CD4-positive, alpha-beta memory T cell (primary cell): ENCODE results near the gene SLC25A42. TPM values are rescaled to one million over a fixed set of nuclear protein-coding genes. Genes with fewer than 3 reads are reported as not detected.

ENCODE experiments used
- CTCF ChIA-PET: fragments of 350-600 bp; sonication (Branson Sonifier 250); formaldehyde crosslinking; loops from one replicate; lab custom pipeline; 2021; ENCODE audit warnings: inconsistent platforms; ENCODE audit not compliant: partially characterized antibody; lab: Charles Lee
- POLR2A ChIA-PET: fragments of 350-600 bp; sonication (Branson Sonifier 250); formaldehyde crosslinking; loops from one replicate; lab custom pipeline; 2021; ENCODE audit not compliant: partially characterized antibody; lab: Charles Lee
- DNase-seq, 5 donors: peaks; one replicate each; pipeline versions ENCODE4 v3.0.0 to v3.0.0-alpha.2; 2020 to 2022; ENCODE audit warnings: mixed read lengths in 1 of 5
- H3K27ac ChIP-seq: one replicate; pipeline ENCODE4 v1.7.0; 2013; ENCODE audit warnings: low read depth, low read length
- H3K27me3 ChIP-seq: 2 replicates; pipeline ENCODE4 v1.7.0; 2013; ENCODE audit warnings: mild to moderate bottlenecking, low read length, moderate library complexity; ENCODE audit not compliant: insufficient read depth
- H3K36me3 ChIP-seq: 2 replicates; pipeline ENCODE4 v1.7.0; 2013; ENCODE audit warnings: mild to moderate bottlenecking, low read length, moderate library complexity; ENCODE audit not compliant: insufficient read depth
- H3K4me1 ChIP-seq: 2 replicates; pipeline ENCODE4 v1.7.0; 2013; ENCODE audit warnings: mild to moderate bottlenecking, low read length, moderate library complexity; ENCODE audit not compliant: insufficient read depth
- H3K4me3 ChIP-seq, 2 donors: one replicate each; pipeline ENCODE4 v1.7.0; 2013; ENCODE audit warnings: low read length in 2 of 2, mild to moderate bottlenecking in 1 of 2
- H3K9me3 ChIP-seq, 2 donors: one replicate each; pipeline ENCODE4 v1.7.0; 2013; ENCODE audit warnings: low read length in 2 of 2, control low read depth in 1 of 2; ENCODE audit not compliant: control insufficient read depth in 1 of 2
- H3K27ac Mint-ChIP-seq, 7 donors: one replicate each; pipeline ENCODE4 v1.8.0; 2020 to 2021; ENCODE audit warnings: mixed read lengths in 7 of 7, mild to moderate bottlenecking in 6 of 7, inconsistent platforms in 3 of 7, moderate library complexity in 3 of 7
- H3K27me3 Mint-ChIP-seq, 2 donors: one replicate each; pipeline ENCODE4 v1.8.0; 2020 to 2021; ENCODE audit warnings: mixed read lengths in 2 of 2
- H3K36me3 Mint-ChIP-seq, 2 donors: one replicate each; pipeline ENCODE4 v1.8.0; 2020 to 2021; ENCODE audit warnings: mixed read lengths in 2 of 2, inconsistent platforms in 1 of 2, mild to moderate bottlenecking in 1 of 2
- H3K4me1 Mint-ChIP-seq, 4 donors: one replicate each; pipeline ENCODE4 v1.8.0; 2020 to 2021; ENCODE audit warnings: mixed read lengths in 4 of 4, mild to moderate bottlenecking in 1 of 4
- H3K4me3 Mint-ChIP-seq, 8 donors: one replicate each; pipeline ENCODE4 v1.8.0; 2020 to 2021; ENCODE audit warnings: mixed read lengths in 8 of 8, mild to moderate bottlenecking in 7 of 8, moderate library complexity in 6 of 8, inconsistent platforms in 3 of 8
- H3K9me3 Mint-ChIP-seq, 8 donors: one replicate each; pipeline ENCODE4 v1.8.0; 2020 to 2021; ENCODE audit warnings: mixed read lengths in 8 of 8, mild to moderate bottlenecking in 5 of 8, inconsistent platforms in 3 of 8, moderate library complexity in 1 of 8
- intact Hi-C: fragments of 100-400 bp; cut with micrococcal nuclease; formaldehyde crosslinking; loops from one replicate; pipeline ENCODE4 v1.15.1; 2023
- polyA plus RNA-seq, 2 donors: library from polyadenylated mRNA; unstranded; fragments of 300-500 nt; fragmentation: Illumina TruSeq; gene quantifications; one replicate each; pipeline ENCODE4 v1.2.3, GENCODE V29; 2021
- total RNA-seq, 2 experiments: library from RNA; stranded (reverse); gene quantifications; one replicate each; pipeline ENCODE4 v1.2.3, GENCODE V29; 2021

The SLC25A42 gene
- total and polyA plus RNA-seq, 4 experiments from 2014 or later, result 11.3 to 31.6 (median 21.0) TPM

DNA sequence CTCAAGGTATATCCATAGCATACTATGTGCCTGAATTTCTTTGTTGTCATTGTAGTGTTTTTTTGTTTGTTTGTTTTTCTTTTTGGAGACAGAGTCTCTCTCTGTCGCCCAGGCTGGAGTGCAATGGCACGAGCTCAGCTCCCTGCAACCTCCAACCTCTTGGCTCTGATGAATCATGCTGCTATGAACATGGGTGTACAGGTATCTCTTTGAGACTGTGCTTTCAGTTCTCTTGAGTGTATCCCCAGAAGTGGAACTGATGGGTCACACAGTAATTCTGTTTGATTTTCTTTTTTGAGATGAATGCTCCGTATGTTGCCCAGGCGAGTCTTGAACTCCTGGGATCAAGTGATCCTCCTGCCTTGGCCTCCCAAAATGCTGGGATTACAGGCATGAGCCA, 13.7 kb upstream of the SLC25A42 start:
- ChIA-PET POLR2A (no interaction called here), CTCF (interaction anchor here (5.6 to 7.3 kb wide), 2 partner anchors 66 to 91 kb away, joined by 34 to 60 read pairs; no protein-coding TSS in a partner anchor)
- Mint-ChIP-seq H3K4me1 (peaks cover 0 to 2% (median 0%) of the 10 kb centered on the region in 4 donors), H3K27ac (no peak overlapping the region), H3K27me3 (no peaks in the 10 kb centered on the region), H3K36me3 (peaks cover 12 to 31% of the 10 kb centered on the region in 2 donors), H3K4me3 (no peak overlapping the region), H3K9me3 (no peaks in the 10 kb centered on the region)
- H3K27me3 ChIP-seq, result no peaks in the 10 kb centered on the region
- no peaks in the 10 kb centered on the region for H3K4me1 ChIP-seq
- intact Hi-C loops, result no loop called here
- H3K27ac ChIP-seq, result no peak overlapping the region
- no peak overlapping the region for H3K4me3 ChIP-seq
- no peak for DNase-seq
- H3K9me3 ChIP-seq, result no peaks in the 10 kb centered on the region
- H3K36me3 ChIP-seq, result peaks cover 25% of the 10 kb centered on the region

DNA sequence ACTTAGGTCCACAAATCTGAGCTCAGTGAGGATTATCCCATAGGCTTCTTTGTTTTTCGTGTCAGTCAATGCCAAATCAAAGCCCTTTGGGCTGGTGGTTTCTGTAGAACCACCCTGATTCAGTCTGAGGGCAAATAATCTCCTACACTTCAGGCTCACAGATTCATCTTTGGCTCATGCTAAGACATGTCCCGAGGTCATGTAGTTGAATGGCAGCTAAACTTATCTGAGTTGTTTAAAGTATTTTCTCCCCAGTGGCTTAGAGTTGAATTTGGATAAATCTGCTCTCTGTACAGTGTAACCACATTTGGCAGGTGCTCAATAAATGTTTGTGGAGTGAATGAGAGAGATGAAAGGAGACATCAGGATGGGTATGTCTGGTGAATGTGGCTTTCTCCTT, 13.1 kb upstream of the SLC25A42 start:
- no peaks in the 10 kb centered on the region for H3K4me1 ChIP-seq
- Mint-ChIP-seq H3K27ac (peak overlapping the region in 1 of 7 donors; percentile 16), H3K9me3 (no peaks in the 10 kb centered on the region), H3K4me1 (peaks cover 0 to 2% (median 0%) of the 10 kb centered on the region in 4 donors), H3K27me3 (no peaks in the 10 kb centered on the region), H3K36me3 (peaks cover 9 to 30% of the 10 kb centered on the region in 2 donors), H3K4me3 (no peak overlapping the region)
- H3K9me3 ChIP-seq, result no peaks in the 10 kb centered on the region
- ChIA-PET POLR2A (interaction anchor here (0.6 kb wide), 1 partner anchor 50 kb away, joined by 3 read pairs; no protein-coding TSS in a partner anchor), CTCF (interaction anchor here (0.9 to 7.3 kb wide), 3 partner anchors 65 to 95 kb away, joined by 3 to 60 read pairs (median 34); no protein-coding TSS in a partner anchor)
- H3K27ac ChIP-seq, result no peak overlapping the region
- no peak for DNase-seq
- H3K4me3 ChIP-seq, result no peak overlapping the region
- intact Hi-C loops, result no loop called here
- H3K27me3 ChIP-seq, result no peaks in the 10 kb centered on the region
- peaks cover 29% of the 10 kb centered on the region for H3K36me3 ChIP-seq

DNA sequence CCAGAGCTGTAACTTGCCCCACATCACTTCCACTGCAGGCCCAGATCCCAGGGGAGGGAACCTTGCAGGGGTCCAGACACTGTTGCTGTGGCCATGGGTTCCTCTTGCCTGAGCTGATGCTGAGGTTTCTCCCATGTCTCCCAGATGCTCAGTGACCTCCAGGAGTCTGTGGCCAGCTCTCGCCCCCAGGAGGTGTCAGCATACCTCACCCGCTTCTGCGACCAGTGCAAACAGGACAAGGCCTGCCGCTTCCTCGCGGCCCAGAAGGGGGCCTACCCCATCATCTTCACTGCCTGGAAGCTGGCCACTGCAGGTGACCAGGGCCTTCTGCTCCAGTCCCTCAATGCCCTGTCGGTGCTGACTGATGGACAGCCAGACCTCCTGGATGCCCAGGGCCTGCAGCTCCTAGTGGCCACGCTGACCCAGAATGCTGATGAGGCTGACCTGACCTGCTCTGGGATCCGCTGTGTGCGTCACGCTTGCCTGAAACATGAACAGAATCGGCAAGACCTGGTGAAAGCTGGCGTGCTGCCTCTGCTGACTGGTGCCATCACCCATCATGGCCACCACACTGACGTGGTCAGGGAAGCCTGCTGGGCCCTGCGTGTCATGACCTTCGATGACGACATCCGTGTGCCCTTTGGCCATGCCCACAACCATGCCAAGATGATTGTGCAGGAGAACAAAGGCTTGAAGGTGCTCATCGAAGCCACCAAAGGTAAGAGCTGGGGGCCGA, 12.1 kb upstream of the SLC25A42 start:
- CTCF ChIA-PET, result interaction anchor here (0.9 to 7.3 kb wide), 6 partner anchors 10 to 123 kb away, joined by 3 to 60 read pairs (median 8); no protein-coding TSS in a partner anchor
- Histone ChIP-seq H3K9me3 (no peaks in the 10 kb centered on the region), H3K27ac (no peak overlapping the region), H3K4me1 (no peaks in the 10 kb centered on the region), H3K27me3 (no peaks in the 10 kb centered on the region), H3K36me3 (peaks cover 29% of the 10 kb centered on the region), H3K4me3 (no peak overlapping the region)
- POLR2A ChIA-PET, result interaction anchor here (0.6 kb wide), 1 partner anchor 51 kb away, joined by 3 read pairs; no protein-coding TSS in a partner anchor
- peaks cover 0 to 2% (median 0%) of the 10 kb centered on the region in 4 donors for H3K4me1 Mint-ChIP-seq
- H3K36me3 Mint-ChIP-seq, result peaks cover 12 to 28% of the 10 kb centered on the region in 2 donors
- no peak overlapping the region for H3K27ac Mint-ChIP-seq
- no peaks in the 10 kb centered on the region for H3K9me3 Mint-ChIP-seq
- no peak overlapping the region for H3K4me3 Mint-ChIP-seq
- H3K27me3 Mint-ChIP-seq, result no peaks in the 10 kb centered on the region
- intact Hi-C loops, result no loop called here
- no peak for DNase-seq

DNA sequence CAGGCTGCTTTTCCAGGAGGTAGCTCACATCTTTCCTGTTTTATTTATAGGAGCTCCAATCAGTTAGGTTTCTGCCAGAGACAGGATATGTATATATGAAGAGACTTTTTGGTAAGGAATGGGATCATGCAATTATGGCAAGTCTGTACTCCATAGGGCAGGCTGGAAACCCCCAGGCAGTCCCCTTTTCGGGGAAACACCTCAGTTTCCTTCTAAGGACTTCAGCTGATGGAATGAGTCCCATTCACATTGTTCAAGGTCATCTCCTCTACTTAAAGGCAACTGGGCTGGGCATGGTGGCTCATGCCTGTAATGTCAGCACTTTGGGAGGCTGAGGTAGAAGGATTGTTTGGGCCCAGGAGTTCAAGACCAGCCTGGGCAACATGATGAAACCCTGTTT, 10.9 kb upstream of the SLC25A42 start:
- POLR2A ChIA-PET, result no interaction called here
- CTCF ChIA-PET, result interaction anchor here (1.3 to 7.3 kb wide), 9 partner anchors 12 to 122 kb away, joined by 3 to 60 read pairs (median 6); partner anchors contain the start of gene MEF2B
- H3K27ac Mint-ChIP-seq, result peak overlapping the region in 1 of 7 donors; percentile 24
- Histone ChIP-seq H3K36me3 (peaks cover 29% of the 10 kb centered on the region), H3K4me1 (no peaks in the 10 kb centered on the region), H3K27ac (no peak overlapping the region), H3K9me3 (no peaks in the 10 kb centered on the region), H3K27me3 (no peaks in the 10 kb centered on the region), H3K4me3 (no peak overlapping the region)
- no peaks in the 10 kb centered on the region for H3K9me3 Mint-ChIP-seq
- H3K4me3 Mint-ChIP-seq, result no peak overlapping the region
- peaks cover 7 to 25% of the 10 kb centered on the region in 2 donors for H3K36me3 Mint-ChIP-seq
- no peak for DNase-seq
- intact Hi-C loops, result loop anchor here (1.0 kb wide), 2 partner anchors 57 to 86 kb away; no protein-coding TSS in a partner anchor
- H3K4me1 Mint-ChIP-seq, result no peaks in the 10 kb centered on the region
- no peaks in the 10 kb centered on the region for H3K27me3 Mint-ChIP-seq

DNA sequence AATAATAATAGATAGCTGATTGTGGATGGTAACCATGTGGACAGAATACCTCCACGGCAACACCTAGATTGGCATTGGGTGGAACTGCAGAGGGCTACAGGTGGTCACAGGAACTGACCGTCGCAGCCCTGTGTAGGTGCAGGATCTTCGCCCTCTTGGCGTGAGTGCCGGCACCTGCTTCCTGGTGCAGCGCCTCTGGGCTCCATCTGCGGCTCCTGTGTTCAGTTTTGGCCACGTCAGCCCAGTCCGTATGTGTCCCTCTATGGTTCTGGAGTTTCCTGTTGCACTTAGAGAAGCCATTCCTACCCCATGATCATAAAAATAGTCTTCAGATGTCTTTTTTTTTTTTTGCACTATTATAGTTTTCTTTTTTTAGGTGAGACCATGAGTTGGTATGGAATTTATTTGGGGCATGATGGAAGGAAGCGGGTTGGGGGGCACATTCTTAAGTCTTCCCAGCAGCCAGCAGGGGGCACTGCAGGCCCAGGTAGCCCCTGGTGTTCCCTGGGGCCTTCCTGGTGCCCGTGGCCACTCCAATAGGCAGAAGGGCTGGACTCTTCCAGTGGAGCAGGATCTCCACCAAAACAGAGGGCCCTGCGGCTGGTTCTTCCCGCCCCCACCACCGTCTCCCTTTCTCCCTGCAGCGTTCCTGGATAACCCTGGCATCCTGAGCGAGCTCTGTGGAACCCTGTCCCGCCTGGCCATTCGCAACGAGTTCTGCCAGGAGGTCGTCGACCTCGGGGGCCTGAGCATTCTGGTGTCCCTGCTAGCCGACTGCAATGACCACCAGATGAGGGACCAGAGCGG, 10.1 kb upstream of the SLC25A42 start:
- intact Hi-C loops, result loop anchor here (1.0 kb wide), 2 partner anchors 57 to 86 kb away; no protein-coding TSS in a partner anchor
- Histone ChIP-seq H3K27me3 (no peaks in the 10 kb centered on the region), H3K9me3 (no peaks in the 10 kb centered on the region), H3K36me3 (peaks cover 29% of the 10 kb centered on the region), H3K27ac (no peak overlapping the region), H3K4me1 (no peaks in the 10 kb centered on the region), H3K4me3 (no peak overlapping the region)
- H3K9me3 Mint-ChIP-seq, result no peaks in the 10 kb centered on the region
- H3K4me1 Mint-ChIP-seq, result no peaks in the 10 kb centered on the region
- CTCF ChIA-PET, result interaction anchor here (0.6 to 7.3 kb wide), 20 partner anchors 9 to 1869 kb away, joined by 3 to 60 read pairs (median 4); partner anchors contain the start of gene MEF2B
- POLR2A ChIA-PET, result interaction anchor here (1.9 kb wide), 1 partner anchor 10 kb away, joined by 7 read pairs; the partner anchor contains the start of gene SLC25A42
- no peak overlapping the region for H3K27ac Mint-ChIP-seq
- H3K4me3 Mint-ChIP-seq, result no peak overlapping the region
- H3K36me3 Mint-ChIP-seq, result peaks cover 7 to 27% of the 10 kb centered on the region in 2 donors
- H3K27me3 Mint-ChIP-seq, result no peaks in the 10 kb centered on the region
- DNase-seq, result peak; percentile 54 to 65 (median 57)

DNA sequence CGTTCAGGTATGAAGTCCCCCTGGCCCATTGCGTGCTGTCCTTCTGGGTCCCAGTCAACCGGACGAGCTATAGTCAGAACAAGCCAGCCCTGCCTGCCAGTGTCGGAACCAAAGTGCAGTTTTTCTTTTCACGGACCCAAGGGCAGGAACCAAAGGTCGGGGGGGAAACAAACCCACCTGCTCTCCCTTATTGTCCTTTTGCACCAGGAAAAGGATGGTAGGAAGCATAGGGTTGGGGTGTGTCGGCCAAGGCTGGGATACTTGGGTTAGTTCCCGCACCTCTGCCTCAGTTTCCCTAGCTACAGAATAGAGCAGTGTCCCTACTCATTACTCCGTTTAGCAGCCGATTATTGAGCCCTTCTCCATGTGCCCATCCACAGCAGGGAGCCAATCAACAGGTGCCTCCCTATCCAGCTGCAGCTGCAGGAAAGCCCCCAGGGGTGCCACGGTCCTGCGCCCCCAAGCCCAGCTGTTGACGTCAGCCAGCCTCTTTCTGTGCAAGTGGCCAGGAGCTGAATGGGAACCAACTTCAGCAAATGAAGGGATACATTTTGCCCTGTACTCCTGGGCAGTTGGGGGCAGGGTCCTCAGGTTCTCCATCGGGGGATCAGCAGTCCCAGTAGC, 9.4 kb upstream of the SLC25A42 start:
- intact Hi-C loops, result no loop called here
- ChIA-PET CTCF (interaction anchor here (0.6 to 7.3 kb wide), 15 partner anchors 9 to 1870 kb away, joined by 3 to 60 read pairs (median 4); no protein-coding TSS in a partner anchor), POLR2A (interaction anchor here (1.9 kb wide), 1 partner anchor 9 kb away, joined by 7 read pairs; the partner anchor contains the start of gene SLC25A42)
- no peak overlapping the region for H3K27ac ChIP-seq
- no peaks in the 10 kb centered on the region for H3K4me1 ChIP-seq
- DNase-seq, result no peak
- H3K36me3 Mint-ChIP-seq, result peaks cover 9 to 24% of the 10 kb centered on the region in 2 donors
- H3K27me3 Mint-ChIP-seq, result no peaks in the 10 kb centered on the region
- no peaks in the 10 kb centered on the region for H3K9me3 Mint-ChIP-seq
- H3K9me3 ChIP-seq, result no peaks in the 10 kb centered on the region
- H3K4me3 Mint-ChIP-seq, result no peak overlapping the region
- no peak overlapping the region for H3K4me3 ChIP-seq
- H3K4me1 Mint-ChIP-seq, result no peaks in the 10 kb centered on the region
- no peak overlapping the region for H3K27ac Mint-ChIP-seq
- no peaks in the 10 kb centered on the region for H3K27me3 ChIP-seq
- H3K36me3 ChIP-seq, result peaks cover 29% of the 10 kb centered on the region
